GM21723 (cell line): Measurements from ENCODE around the gene CDH2.

ENCODE experiments used
- ATAC-seq: cut with Tn5 transposase; IDR thresholded peaks from one replicate; pipeline ENCODE4 v1.9.1; 2021; ENCODE audit warnings: mild to moderate bottlenecking, moderate library complexity; ENCODE audit not compliant: unreplicated experiment

CDH2 gene

GRCh38 chr18:28176948-28177827 is at the start of gene CDH2:
TSS of gene CDH2 (minus strand) at chr18:28177130. CDS start at chr18:28177022, 108 bp downstream.
- ATAC-seq = no peak

GRCh38 chr18:28212060-28212459 is 35.1 kb upstream of the CDH2 start:
- no peak for ATAC-seq

GRCh38 chr18:28208712-28209265 is 31.9 kb upstream of the CDH2 start:
- ATAC-seq = no peak

GRCh38 chr18:28208268-28208667 is 31.3 kb upstream of the CDH2 start:
- no peak for ATAC-seq

GRCh38 chr18:28204154-28204553 is 27.2 kb upstream of the CDH2 start:
- ATAC-seq = no peak

- no peak for ATAC-seq
These were observed 24.1 kb upstream of the CDH2 start for GRCh38 chr18:28201056-28201455.

- ATAC-seq = no peak
These were observed 21.7 kb upstream of the CDH2 start for GRCh38 chr18:28198620-28199019.

GRCh38 chr18:28193177-28193778 is 16.3 kb upstream of the CDH2 start:
- no peak for ATAC-seq

GRCh38 chr18:28189400-28190239 is 12.7 kb upstream of the CDH2 start:
- no peak for ATAC-seq

- no peak for ATAC-seq
These were observed 8.2 kb upstream of the CDH2 start for GRCh38 chr18:28185121-28185520.

- ATAC-seq = no peak
These were observed 6.6 kb upstream of the CDH2 start for GRCh38 chr18:28183418-28184078.

GRCh38 chr18:28181616-28182015 is 4.7 kb upstream of the CDH2 start:
- no peak for ATAC-seq

- ATAC-seq = no peak
These were observed 1.8 kb upstream of the CDH2 start for GRCh38 chr18:28178720-28179119.

GRCh38 chr18:28177828-28178635 is 1.1 kb upstream of the CDH2 start:
- ATAC-seq = no peak

- no peak for ATAC-seq
These were observed 307 bp downstream of the CDH2 start for GRCh38 chr18:28176698-28176947.

- ATAC-seq = no peak
These were observed 816 bp downstream of the CDH2 start for GRCh38 chr18:28175930-28176697.

- ATAC-seq = no peak
These were observed 1.6 kb downstream of the CDH2 start for GRCh38 chr18:28175150-28175929.

GRCh38 chr18:28174181-28174905 is 2.6 kb downstream of the CDH2 start:
- no peak for ATAC-seq
